HG03575 (cell line): ENCODE data around the gene DKK2.

Source experiments
- ATAC-seq: cut with Tn5 transposase; IDR thresholded peaks from one replicate; pipeline ENCODE4 v1.9.1; 2021; ENCODE audit not compliant: unreplicated experiment, insufficient number of reproducible peaks, low FRiP score; ENCODE audit errors: extremely low read depth

DKK2 gene, protein sequence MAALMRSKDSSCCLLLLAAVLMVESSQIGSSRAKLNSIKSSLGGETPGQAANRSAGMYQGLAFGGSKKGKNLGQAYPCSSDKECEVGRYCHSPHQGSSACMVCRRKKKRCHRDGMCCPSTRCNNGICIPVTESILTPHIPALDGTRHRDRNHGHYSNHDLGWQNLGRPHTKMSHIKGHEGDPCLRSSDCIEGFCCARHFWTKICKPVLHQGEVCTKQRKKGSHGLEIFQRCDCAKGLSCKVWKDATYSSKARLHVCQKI

GRCh38 chr4:107035819-107036583 is at the start of gene DKK2:
TSS of gene DKK2 (minus strand) at chr4:107036313. CDS start at chr4:107035591, 722 bp downstream.
- no peak for ATAC-seq

DNA sequence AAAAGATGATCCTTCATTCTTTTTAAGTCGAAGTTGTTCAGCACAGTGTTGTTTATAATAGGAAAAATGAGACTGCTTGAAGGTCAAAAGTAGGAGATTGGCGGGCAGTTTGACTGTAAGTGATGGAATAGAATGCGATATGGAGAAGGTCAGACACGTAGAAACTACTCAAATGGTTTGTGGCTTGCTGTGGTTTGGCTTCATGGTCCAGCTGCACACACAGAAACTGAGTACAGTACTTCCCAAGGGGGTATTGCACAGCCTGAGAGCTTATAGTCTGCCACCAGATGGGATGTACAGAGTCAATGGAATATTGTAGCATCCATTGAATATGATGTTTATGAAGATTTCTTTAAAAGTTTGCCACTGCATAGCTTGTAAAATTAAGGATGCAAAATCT is 41.1 kb upstream of the DKK2 start:
- ATAC-seq, result no peak

- no peak for ATAC-seq
Observed at GRCh38 chr4:107072836-107073736, 37.0 kb upstream of the DKK2 start.

GRCh38 chr4:107071108-107071507 is 35.0 kb upstream of the DKK2 start:
- ATAC-seq, result no peak

DNA sequence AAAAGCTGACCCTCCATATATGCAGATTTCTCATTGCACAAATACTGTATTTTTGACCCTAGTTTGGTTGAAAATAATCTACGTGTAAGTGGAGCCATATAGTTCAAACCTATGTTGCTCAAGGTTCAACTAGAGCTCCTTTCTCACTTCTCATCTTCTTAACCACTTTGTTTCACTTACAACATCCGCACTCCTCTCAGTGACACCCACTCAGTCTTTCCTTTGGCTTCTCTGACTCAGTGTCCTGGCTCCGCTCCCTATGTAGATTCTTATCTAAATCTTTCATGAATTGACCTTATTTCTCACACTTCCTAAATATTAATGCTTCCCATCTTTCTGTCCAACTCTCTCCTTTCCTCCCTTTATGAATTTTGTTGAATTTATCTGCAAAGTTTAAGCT is 32.9 kb upstream of the DKK2 start:
- ATAC-seq, result no peak

- ATAC-seq, result no peak
Observed at GRCh38 chr4:107068116-107068515, 32.0 kb upstream of the DKK2 start.

DNA sequence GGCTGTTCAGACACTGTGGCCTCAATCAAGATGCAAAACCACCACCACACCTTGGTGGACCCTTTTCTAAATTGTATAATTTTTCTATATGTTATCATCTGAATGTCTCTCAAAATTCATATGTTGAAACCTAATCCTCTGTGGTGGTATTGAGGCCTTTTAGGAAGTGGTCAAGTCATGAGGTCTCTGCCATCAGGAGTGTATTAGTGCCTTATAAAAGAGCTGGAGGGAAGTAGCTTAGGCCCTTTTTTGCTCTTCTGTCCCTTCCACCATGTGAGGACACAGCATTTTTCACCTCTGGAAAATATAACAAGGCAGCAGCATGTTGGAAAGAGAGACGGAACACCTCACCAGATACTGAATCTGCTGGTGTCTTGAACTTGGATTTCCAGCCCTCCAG is 30.5 kb upstream of the DKK2 start:
- ATAC-seq, result no peak

DNA sequence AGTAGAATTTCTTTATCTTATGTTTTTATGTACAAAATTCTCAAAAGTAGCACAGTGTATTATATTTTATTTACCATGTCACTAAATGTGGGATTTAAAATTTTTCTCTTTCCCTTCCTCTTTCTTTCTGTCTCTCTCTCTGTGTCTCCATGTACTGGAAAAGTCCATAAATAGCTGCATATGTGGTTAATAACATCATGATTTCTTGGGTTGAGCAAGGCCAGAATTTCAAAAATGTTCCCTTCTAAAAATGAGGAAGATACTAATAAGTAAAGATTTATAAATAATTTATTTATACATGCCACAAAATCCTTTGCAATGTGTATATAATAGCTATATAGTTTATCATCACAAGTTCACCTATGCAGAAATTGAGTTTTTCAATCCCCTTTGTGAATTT is 29.1 kb upstream of the DKK2 start:
- ATAC-seq, result no peak

DNA sequence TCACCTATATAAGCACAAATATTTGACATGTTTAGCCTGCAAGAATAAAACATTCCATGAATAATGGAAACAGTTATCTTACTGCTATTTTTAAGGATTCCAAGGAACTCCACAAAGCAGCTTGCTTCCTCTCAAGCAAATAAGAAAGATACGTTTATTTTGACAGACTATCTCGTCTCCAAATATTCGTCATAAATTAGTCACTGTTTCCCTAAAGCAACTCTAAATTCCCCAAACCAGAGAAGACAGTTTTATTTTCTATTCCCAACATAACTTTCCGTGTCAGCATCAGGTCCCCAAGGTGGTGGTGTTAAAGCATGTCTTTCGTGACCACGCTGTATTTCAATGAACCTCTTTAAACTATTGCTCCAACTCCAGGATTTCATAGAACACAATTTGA is 24.3 kb upstream of the DKK2 start:
- ATAC-seq, result no peak

DNA sequence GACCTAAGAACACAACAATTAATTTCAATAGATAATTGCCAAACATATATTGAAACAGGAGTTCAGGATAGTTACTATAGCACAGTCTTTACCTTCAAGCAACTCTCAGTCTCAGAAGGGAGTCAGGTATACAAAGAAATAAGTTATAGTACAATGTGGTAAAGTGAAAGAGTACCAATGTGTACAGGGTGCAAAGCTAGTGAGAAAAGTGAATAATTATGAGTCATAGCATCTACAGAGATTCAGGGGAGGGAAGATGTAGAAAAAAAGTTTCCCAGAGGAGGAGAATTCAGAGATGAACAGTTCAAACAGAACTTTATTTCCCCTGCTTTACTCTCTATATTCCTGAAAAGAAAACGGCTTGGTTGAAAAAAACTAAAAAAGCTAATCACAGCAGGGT is 22.7 kb upstream of the DKK2 start:
- no peak for ATAC-seq

- ATAC-seq, result no peak
Observed at GRCh38 chr4:107050525-107051135, 14.5 kb upstream of the DKK2 start.

GRCh38 chr4:107046261-107046660 is 10.1 kb upstream of the DKK2 start:
- no peak for ATAC-seq

DNA sequence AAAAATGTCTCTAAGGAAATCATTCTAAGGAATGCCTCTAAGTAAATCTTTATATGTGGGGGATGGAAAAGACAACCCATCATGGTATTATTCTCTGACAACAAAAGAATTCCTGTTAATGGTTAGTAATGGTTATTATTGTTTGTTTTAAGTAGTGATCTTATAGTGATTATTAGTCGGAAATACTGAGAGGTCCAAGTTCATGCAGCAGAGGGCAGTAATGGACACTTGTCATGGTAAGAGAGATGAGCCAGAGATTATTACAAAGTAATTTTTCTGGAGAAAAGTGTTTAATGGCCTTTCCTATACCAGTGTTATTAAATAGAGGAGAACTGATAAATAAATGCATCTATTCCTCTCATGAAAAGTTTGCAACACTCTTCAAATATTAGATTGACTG is 8.1 kb upstream of the DKK2 start:
- no peak for ATAC-seq

DNA sequence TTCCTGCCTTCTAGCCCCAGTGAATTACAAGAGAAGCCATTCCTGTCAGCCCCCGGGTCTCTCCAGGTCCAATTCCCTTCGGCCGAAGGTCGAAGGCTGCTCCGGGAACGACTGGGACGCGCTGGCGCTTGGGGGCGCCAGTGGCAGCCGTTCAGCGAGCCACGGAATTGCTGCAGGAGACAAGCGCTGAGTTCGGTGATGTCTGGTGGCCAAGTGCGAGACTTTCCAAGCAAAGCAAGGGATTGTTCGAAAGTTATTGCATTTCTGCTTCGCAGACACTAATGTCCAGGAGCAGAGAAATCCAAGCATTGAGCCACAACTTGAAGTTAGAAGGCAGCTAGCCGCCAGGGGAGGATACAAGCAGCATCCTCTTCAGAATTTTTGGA is 1.1 kb upstream of the DKK2 start:
- ATAC-seq, result no peak

DNA sequence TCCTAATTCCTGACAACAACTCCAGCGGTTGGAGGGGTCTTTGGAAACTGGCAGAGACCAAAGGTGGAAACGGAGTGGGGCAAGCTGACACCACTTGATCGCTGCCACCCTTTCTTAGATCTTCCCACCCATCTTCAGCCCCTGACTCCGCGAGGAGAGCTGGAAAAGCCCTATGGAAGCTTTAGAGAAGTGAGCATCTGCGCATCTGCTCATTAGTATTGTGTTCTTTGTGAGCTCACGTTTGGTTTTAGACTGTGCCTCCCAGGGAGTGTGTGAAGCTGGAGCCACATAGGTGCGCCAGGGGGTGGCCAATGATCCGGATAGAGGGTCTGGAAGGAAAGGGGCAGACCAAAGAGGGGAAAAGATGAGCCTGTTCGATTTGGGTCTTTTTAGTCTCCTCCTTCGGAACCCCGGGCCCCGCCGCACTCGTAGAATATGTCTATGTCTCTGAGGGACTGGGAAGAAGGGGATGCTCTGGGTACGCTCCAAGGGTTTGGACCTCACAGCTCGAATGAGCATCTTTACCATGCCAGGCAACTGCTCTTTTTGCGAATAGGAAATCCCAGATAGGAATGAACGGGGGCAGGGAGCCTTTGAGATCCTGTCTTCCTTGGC is 578 bp upstream of the DKK2 start:
- ATAC-seq, result no peak

DNA sequence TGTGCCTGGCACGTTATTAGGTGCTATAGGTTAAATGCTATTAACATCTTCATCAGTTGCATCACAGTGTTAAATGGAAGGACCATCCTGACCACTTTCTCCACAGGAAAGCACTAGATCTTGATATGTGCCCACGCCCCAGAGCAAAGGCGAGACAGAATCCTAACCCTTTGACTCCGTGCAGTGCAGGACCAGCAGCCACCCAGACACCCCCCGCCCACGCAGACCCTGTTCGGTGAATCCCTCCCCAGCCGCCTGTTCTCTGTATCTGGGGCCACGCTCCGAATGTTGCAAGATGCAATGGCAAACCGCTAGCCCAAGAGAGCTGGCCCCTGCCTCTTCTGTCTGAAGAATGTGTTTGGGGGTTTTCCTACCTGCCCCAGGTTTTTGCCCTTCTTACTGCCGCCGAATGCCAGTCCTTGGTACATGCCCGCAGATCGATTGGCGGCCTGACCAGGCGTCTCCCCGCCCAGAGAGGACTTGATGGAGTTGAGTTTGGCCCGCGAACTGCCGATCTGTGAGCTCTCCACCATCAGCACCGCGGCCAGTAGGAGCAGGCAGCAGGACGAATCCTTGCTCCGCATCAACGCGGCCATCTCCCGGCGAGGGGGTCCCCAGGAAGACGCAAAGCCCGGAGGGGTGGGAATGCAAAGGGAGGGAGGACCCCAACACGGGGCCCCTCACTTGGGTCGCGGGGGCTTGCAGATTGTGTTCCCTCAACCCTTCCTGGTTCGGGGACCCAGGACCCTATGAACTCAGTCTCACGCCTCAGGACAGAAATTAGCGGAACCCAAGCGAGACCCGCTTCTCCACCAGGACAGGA is 906 bp downstream of the DKK2 start:
- no peak for ATAC-seq

DNA sequence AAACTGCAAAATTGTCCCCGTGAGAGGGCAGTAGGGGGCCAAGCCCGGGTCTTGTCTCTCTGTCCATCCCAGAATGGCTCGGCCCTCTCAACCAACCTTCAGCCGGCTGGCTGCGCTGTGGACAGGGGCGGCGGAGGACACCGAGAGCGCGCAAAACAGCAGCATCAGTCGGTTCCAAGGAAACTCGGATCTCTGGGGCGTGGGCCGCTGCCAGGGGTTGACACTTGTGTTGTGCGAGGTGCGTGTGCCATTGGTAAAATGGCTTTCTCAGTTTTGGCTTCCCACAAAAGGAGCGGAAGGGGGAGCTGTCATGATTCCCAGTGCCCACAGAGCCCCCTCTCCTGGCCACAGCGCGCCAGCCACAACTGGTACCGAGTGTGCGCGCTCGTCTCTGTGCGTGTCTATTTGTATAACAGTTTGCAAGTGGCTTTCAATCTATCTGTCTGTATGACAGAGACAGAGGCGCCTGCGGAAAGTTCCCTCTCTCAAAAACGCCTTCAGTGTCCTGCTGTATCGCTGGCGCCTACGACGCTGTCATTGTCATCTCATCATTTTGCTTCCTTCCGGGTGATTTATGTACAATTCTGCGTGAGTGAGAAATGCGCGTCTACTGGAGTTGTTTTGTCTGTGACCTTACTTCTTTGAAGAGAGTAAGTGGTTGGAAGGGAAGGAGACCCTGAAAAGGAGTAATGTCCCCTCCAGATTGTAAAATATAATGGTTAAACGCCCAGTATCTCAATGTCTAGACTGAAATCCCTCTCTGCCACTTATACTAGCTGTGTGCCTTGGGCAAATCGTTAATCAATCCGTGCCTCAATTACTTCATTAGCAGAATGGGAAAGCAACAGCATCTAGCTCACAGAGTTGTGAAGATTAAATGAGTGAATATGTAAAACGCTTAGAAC is 1.8 kb downstream of the DKK2 start:
- no peak for ATAC-seq
